ENCODE results near the gene SLC40A1. TPM values are rescaled to one million over a fixed set of nuclear protein-coding genes. Genes with fewer than 3 reads are reported as not detected.
A peak's percentile ranks its signal among the peaks of the same experiment; 100 is the strongest.

Gene SLC40A1
- 100 to 1,000 TPM in 2 of 3 donors, 10 to 100 TPM in 1; 42.2 to 183 (median 162) TPM for total RNA-seq

- no peaks in the 10 kb centered on the region for H3K4me1 ChIP-seq
- no peaks in the 10 kb centered on the region for H3K36me3 ChIP-seq
- peak; percentile 50 to 80 for DNase-seq (ENCODE audit: low spot score in 2 of 2)
- H3K4me3 ChIP-seq = peak within 1 kb of the TSS; percentile 64 to 81 (median 67)
- peak within 1 kb of the TSS; percentile 87 to 91 for H3K27ac ChIP-seq
- no peaks in the 10 kb centered on the region for H3K9me3 ChIP-seq
- TF ChIP-seq POLR2A (IDR thresholded peaks at IDR 0.05) = peak; percentile 86
- peak; percentile 73 to 79 (median 77) for TF ChIP-seq POLR2AphosphoS5 (IDR thresholded peaks at IDR 0.05)
- TF ChIP-seq CTCF (IDR thresholded peaks at IDR 0.05) = no peak
- intact Hi-C loops (cut with DNase I; ENCODE audit: low total_unique reads) = no loop called here
- H3K27me3 ChIP-seq = no peaks in the 10 kb centered on the region
Measured at GRCh38 chr2:189580658-189581353, at the start of gene SLC40A1. TSS of gene SLC40A1 (minus strand) at chr2:189580786. CDS start at chr2:189580460, 326 bp downstream.

- intact Hi-C loops (cut with DNase I; ENCODE audit: low total_unique reads) = no loop called here
Measured at GRCh38 chr2:189629531-189630453, 49.2 kb upstream of the SLC40A1 start.

GRCh38 chr2:189628817-189629530, 48.4 kb upstream of the SLC40A1 start:
- intact Hi-C loops (cut with DNase I; ENCODE audit: low total_unique reads) = no loop called here
- H3K27me3 ChIP-seq = no peaks in the 10 kb centered on the region
- H3K4me3 ChIP-seq = no peak overlapping the region
- no peaks in the 10 kb centered on the region for H3K36me3 ChIP-seq
- DNase-seq (ENCODE audit: low spot score in 2 of 2) = no peak
- no peaks in the 10 kb centered on the region for H3K4me1 ChIP-seq
- peak overlapping the region in 1 of 2 donors; percentile 52 for H3K27ac ChIP-seq
- TF ChIP-seq POLR2A (IDR thresholded peaks at IDR 0.05) (no peak), CTCF (IDR thresholded peaks at IDR 0.05) (no peak), POLR2AphosphoS5 (IDR thresholded peaks at IDR 0.05) (no peak)
- no peaks in the 10 kb centered on the region for H3K9me3 ChIP-seq

More at GRCh38 chr2:189629531-189630453, 49.2 kb upstream of the SLC40A1 start:
- no peaks in the 10 kb centered on the region for H3K36me3 ChIP-seq
- no peaks in the 10 kb centered on the region for H3K4me1 ChIP-seq
- H3K4me3 ChIP-seq = no peak overlapping the region
- peak overlapping the region in 1 of 2 donors; percentile 52 for H3K27ac ChIP-seq
- no peaks in the 10 kb centered on the region for H3K9me3 ChIP-seq
- H3K27me3 ChIP-seq = no peaks in the 10 kb centered on the region
- DNase-seq (ENCODE audit: low spot score in 2 of 2) = no peak
- TF ChIP-seq POLR2A (IDR thresholded peaks at IDR 0.05) (no peak), CTCF (IDR thresholded peaks at IDR 0.05) (no peak), POLR2AphosphoS5 (IDR thresholded peaks at IDR 0.05) (no peak)

- Histone ChIP-seq H3K4me1 (no peaks in the 10 kb centered on the region), H3K4me3 (no peak overlapping the region), H3K27me3 (no peaks in the 10 kb centered on the region), H3K36me3 (no peaks in the 10 kb centered on the region), H3K9me3 (no peaks in the 10 kb centered on the region), H3K27ac (no peak overlapping the region)
- intact Hi-C loops (cut with DNase I; ENCODE audit: low total_unique reads) = no loop called here
- TF ChIP-seq CTCF (IDR thresholded peaks at IDR 0.05) (no peak), POLR2AphosphoS5 (IDR thresholded peaks at IDR 0.05) (no peak), POLR2A (IDR thresholded peaks at IDR 0.05) (no peak)
- DNase-seq (ENCODE audit: low spot score in 2 of 2) = no peak
Measured at GRCh38 chr2:189627789-189628188, 47.2 kb upstream of the SLC40A1 start.
